GM12872 (cell line): Measurements from ENCODE around the gene NDUFB11.

Experiments
- TF ChIP-seq, protein P1 (sequence below): IDR thresholded peaks from 3 replicates; pipeline ENCODE4 v1.5.1; 2011; ENCODE audit warnings: low read depth, mild to moderate bottlenecking, low read length, moderate library complexity; ENCODE audit not compliant: insufficient read depth

The NDUFB11 gene

DNA sequence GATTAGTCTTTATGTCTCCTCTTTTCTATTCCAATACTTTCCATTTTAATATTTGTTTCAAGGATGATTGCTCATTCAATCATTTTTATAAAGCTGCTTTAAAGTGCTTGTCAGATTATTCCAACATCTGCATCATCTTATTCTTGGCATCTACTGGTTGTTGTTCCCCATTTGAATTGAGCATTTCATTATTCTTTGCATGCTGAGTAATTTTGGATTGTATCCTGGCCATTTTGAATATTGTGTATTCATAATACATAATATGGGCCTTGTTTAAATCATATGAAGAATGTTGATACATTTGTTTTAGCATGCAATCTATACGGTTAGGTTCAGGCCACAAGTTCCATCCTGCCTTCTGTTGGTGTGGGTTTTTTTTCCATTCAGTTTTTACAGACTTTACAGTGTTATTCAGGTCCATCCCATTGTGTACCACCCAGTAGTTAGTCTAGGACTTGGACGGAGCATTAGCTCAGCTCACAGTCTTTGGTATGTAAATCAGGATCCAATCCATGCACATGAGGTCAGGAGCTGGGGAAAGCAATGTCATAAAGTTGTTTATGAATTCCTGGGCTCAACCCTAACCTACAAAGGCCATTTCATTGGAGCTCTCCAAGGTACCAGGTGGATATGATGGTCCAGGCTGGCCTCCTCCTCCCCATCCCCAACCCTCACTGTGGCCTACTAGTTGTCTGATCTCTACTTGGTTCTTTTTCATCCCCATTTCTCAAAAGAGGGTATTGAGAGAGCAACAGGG is 46.0 kb downstream of the NDUFB11 start:
- TF ChIP-seq, protein P1, sequence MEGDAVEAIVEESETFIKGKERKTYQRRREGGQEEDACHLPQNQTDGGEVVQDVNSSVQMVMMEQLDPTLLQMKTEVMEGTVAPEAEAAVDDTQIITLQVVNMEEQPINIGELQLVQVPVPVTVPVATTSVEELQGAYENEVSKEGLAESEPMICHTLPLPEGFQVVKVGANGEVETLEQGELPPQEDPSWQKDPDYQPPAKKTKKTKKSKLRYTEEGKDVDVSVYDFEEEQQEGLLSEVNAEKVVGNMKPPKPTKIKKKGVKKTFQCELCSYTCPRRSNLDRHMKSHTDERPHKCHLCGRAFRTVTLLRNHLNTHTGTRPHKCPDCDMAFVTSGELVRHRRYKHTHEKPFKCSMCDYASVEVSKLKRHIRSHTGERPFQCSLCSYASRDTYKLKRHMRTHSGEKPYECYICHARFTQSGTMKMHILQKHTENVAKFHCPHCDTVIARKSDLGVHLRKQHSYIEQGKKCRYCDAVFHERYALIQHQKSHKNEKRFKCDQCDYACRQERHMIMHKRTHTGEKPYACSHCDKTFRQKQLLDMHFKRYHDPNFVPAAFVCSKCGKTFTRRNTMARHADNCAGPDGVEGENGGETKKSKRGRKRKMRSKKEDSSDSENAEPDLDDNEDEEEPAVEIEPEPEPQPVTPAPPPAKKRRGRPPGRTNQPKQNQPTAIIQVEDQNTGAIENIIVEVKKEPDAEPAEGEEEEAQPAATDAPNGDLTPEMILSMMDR: no peak

DNA sequence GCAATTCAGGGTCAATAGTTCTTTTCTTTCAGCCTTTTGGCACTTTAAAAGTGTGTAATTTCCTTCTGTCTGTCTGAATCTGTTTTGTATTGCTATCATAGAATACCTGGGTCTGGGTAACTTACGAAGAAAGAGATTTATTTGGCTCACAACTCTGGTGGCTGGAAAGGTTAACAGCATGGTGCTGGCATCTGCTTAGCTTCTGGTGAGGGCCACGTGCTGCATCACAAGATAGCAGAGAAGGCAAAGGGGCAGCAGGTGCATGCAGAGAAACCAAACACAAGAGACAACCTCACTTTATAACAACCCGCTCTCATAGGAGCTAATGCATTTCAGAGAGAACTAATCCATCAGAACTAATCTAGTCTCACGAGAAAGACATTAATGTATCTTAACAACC is 47.5 kb downstream of the NDUFB11 start:
- TF ChIP-seq, protein P1: no peak

DNA sequence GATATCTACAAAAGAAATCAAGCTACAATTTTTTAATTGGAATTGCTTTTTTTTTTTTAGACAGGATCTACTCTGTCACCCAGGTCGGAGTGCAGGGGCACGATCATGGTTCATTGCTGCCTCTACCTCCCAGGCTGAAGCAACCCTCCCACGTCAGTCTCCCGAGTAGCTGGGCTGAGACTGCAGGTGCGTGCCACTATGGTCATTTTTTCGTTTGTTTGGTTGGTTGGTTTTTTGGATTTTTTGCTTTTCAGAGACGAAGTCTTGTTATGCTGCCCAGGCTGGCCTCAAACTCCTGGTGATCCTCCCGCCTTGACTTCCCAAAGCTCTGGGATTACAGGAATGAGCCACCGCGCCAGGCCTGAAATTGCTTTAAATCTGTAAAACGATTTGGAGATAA is 50.6 kb downstream of the NDUFB11 start:
- TF ChIP-seq, protein P1: no peak

DNA sequence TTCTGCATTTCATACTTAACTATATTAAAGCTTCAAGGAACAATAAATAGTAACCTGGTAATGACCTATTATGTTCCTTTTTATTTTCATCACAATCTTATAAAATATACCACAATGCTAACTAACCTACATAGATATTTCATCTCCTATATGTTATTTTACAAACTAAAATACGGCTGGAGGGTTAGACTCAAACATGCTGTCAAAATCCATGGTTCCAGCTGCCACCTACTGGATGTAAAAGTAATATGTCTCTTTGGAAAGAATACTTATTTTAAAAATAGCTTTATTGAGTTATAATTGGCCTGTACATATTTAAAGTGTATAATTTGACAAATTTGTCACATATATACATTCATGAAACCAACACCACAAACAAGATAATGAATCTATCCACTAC is 51.3 kb downstream of the NDUFB11 start:
- TF ChIP-seq, protein P1: 0 out of 3 replicates have a peak, but pooled peaks have one; percentile 12
